OCI-LY7 (cell line): ENCODE data around the gene MGA. TPM values are rescaled to one million over a fixed set of nuclear protein-coding genes. Genes with fewer than 3 reads are reported as not detected.

Experiments
- BruUV-seq: library from RNA; stranded (reverse); fragments of 400-500 nt; replicated peaks from 2 replicates; lab custom pipeline; 2021; lab: Mats Ljungman, UMichigan
- CTCF ChIA-PET: fragments of 300-600 bp; sonication (Branson Sonifier 250); formaldehyde crosslinking; loops from one replicate; lab custom pipeline; 2022; ENCODE audit warnings: antibody characterized with exemption; ENCODE audit not compliant: unreplicated experiment; lab: Charles Lee
- POLR2A ChIA-PET: fragments of 300-600 bp; sonication (Branson Sonifier 250); formaldehyde crosslinking; loops from one replicate; lab custom pipeline; 2022; ENCODE audit warnings: antibody characterized with exemption; lab: Charles Lee
- DNase-seq: peaks from one replicate; pipeline ENCODE4 v3.0.0-alpha.2; 2015; ENCODE audit warnings: low spot score
- H2AFZ ChIP-seq: fragments of 200-600 bp; sonication (generic), shearing (Covaris generic); 2 replicates; pipeline ENCODE4 v1.6.1; 2014; ENCODE audit warnings: mild to moderate bottlenecking, antibody characterized with exemption, low read length, moderate library complexity
- H3K27ac ChIP-seq: fragments of 200-600 bp; sonication (generic); 2 replicates; pipeline ENCODE4 v1.5.1; 2014; ENCODE audit warnings: mixed run types, low read depth, mild to moderate bottlenecking, moderate library complexity, low read length, inconsistent platforms; ENCODE audit not compliant: poor library complexity, severe bottlenecking
- H3K36me3 ChIP-seq: fragments of 200-600 bp; sonication (generic); 2 replicates; pipeline ENCODE4 v1.6.1; 2014; ENCODE audit warnings: mild to moderate bottlenecking, antibody characterized with exemption, low read length, moderate library complexity, mixed read lengths; ENCODE audit not compliant: insufficient read depth
- H3K4me1 ChIP-seq: fragments of 200-600 bp; sonication (generic); 2 replicates; pipeline ENCODE4 v1.5.1; 2014; ENCODE audit warnings: mild to moderate bottlenecking, low read length; ENCODE audit not compliant: insufficient read depth, poor library complexity, severe bottlenecking
- H3K4me2 ChIP-seq: fragments of 200-600 bp; sonication (generic); 2 replicates; pipeline ENCODE4 v1.6.1; 2014; ENCODE audit warnings: mild to moderate bottlenecking, low read length
- H3K4me3 ChIP-seq: fragments of 200-600 bp; sonication (generic); 2 replicates; pipeline ENCODE4 v1.5.1; 2014; ENCODE audit warnings: mild to moderate bottlenecking, low read depth, low read length; ENCODE audit not compliant: poor library complexity, severe bottlenecking
- H3K79me2 ChIP-seq: fragments of 200-600 bp; sonication (generic); 2 replicates; pipeline ENCODE4 v1.6.1; 2016; ENCODE audit warnings: low read depth, mild to moderate bottlenecking, low read length, moderate library complexity, mixed read lengths; ENCODE audit not compliant: insufficient read depth
- H3K9me2 ChIP-seq: fragments of 200-600 bp; sonication (generic); 2 replicates; pipeline ENCODE4 v1.6.1; 2016; ENCODE audit warnings: mild to moderate bottlenecking, low read length, mixed read lengths; ENCODE audit not compliant: insufficient read depth
- H3K9me3 ChIP-seq: fragments of 200-600 bp; sonication (generic); 2 replicates; pipeline ENCODE4 v1.6.1; 2014; ENCODE audit warnings: mild to moderate bottlenecking, mixed run types, low read length, mixed read lengths
- H4K20me1 ChIP-seq: fragments of 200-600 bp; sonication (generic); 2 replicates; pipeline ENCODE4 v1.6.1; 2014; ENCODE audit warnings: mild to moderate bottlenecking, antibody characterized with exemption, low read length, moderate library complexity, mixed read lengths; ENCODE audit not compliant: insufficient read depth
- EZH2phosphoT487 ChIP-seq: fragments of 200-600 bp; sonication (generic); IDR thresholded peaks from 2 replicates; pipeline ENCODE4 v1.6.1; 2018; ENCODE audit warnings: low read depth, borderline replicate concordance, mild to moderate bottlenecking, mixed run types, antibody characterized with exemption, low read length, moderate library complexity, mixed read lengths
- intact Hi-C: fragments of 100-400 bp; cut with micrococcal nuclease; formaldehyde crosslinking; loops from one replicate; pipeline ENCODE4 v1.10.0; 2022; ENCODE audit not compliant: unreplicated experiment
- total RNA-seq, 2 experiments: library from RNA; depleted of rRNA in 1 of 2; stranded (reverse); fragments of >200 nt in 1 of 2; shearing (Covaris generic) in 1 of 2; gene quantifications; 2 replicates each; pipeline ENCODE4 v1.2.3, GENCODE V29; 2014 to 2022
- TF ChIP-seq, protein P1 (sequence below): fragments of 200-600 bp; sonication (generic); conservative IDR thresholded peaks from 2 replicates; pipeline ENCODE4 v1.5.1; 2014; ENCODE audit warnings: mild to moderate bottlenecking, antibody characterized with exemption, low read length, moderate library complexity, mixed read lengths

The MGA gene
- total RNA-seq, 2 experiments from 2014 or later, result 48.8 to 59.1 TPM

- H3K27ac ChIP-seq, result no peak overlapping the region
- peaks cover 13% of the 10 kb centered on the region for H3K36me3 ChIP-seq
- peaks cover 13% of the 10 kb centered on the region; the same call in 1 of the 2 replicates for H4K20me1 ChIP-seq
- H3K9me2 ChIP-seq, result no peaks in the 10 kb centered on the region
- no peak overlapping the region for H2AFZ ChIP-seq
- H3K79me2 ChIP-seq, result peaks cover 98% of the 10 kb centered on the region
- no peak for TF ChIP-seq EZH2phosphoT487
- TF ChIP-seq, protein P1, sequence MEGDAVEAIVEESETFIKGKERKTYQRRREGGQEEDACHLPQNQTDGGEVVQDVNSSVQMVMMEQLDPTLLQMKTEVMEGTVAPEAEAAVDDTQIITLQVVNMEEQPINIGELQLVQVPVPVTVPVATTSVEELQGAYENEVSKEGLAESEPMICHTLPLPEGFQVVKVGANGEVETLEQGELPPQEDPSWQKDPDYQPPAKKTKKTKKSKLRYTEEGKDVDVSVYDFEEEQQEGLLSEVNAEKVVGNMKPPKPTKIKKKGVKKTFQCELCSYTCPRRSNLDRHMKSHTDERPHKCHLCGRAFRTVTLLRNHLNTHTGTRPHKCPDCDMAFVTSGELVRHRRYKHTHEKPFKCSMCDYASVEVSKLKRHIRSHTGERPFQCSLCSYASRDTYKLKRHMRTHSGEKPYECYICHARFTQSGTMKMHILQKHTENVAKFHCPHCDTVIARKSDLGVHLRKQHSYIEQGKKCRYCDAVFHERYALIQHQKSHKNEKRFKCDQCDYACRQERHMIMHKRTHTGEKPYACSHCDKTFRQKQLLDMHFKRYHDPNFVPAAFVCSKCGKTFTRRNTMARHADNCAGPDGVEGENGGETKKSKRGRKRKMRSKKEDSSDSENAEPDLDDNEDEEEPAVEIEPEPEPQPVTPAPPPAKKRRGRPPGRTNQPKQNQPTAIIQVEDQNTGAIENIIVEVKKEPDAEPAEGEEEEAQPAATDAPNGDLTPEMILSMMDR, result no peak
- no peaks in the 10 kb centered on the region for H3K9me3 ChIP-seq
- H3K4me2 ChIP-seq, result no peak overlapping the region
- intact Hi-C loops, result no loop called here
- no TSS peak for BruUV-seq
- ChIA-PET POLR2A (interaction anchor here (0.7 to 1.3 kb wide), 2 partner anchors 16 to 39 kb away, joined by 3 read pairs; no protein-coding TSS in a partner anchor), CTCF (no interaction called here)
- H3K4me3 ChIP-seq, result no peak overlapping the region
- no peak for DNase-seq
- H3K4me1 ChIP-seq, result peaks cover 36% of the 10 kb centered on the region
These were observed 28.5 kb downstream of the MGA start for GRCh38 chr15:41688671-41689070.

DNA sequence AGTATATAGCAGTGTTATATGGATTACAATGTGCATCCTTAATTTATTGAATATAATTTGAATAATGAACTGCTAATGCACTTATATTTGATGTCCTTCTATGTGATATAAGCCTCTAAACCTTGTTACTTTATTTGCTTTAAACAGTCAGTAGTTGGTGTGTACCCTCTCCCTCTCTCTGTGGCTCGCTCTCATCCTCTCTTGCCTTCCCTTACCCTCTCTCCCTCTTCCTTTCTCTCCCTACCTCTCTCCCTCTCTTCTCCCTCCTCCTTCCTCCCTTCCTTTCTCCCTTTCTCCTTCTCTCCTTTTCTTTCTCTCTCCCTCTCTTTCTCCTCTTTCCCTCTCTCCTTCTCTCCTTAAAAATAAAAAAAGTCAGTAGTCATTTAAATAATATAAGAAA is 28.9 kb downstream of the MGA start:
- ChIA-PET POLR2A (no interaction called here), CTCF (no interaction called here)
- H3K9me2 ChIP-seq, result no peaks in the 10 kb centered on the region
- H3K27ac ChIP-seq, result no peak overlapping the region
- no peak for DNase-seq
- no peak overlapping the region for H2AFZ ChIP-seq
- intact Hi-C loops, result no loop called here
- TF ChIP-seq, protein P1, result no peak
- TF ChIP-seq EZH2phosphoT487, result no peak
- peaks cover 98% of the 10 kb centered on the region for H3K79me2 ChIP-seq
- no peaks in the 10 kb centered on the region for H3K9me3 ChIP-seq
- no peak overlapping the region for H3K4me3 ChIP-seq
- no peak overlapping the region for H3K4me2 ChIP-seq
- peaks cover 13% of the 10 kb centered on the region; the same call in 1 of the 2 replicates for H4K20me1 ChIP-seq
- peaks cover 13% of the 10 kb centered on the region for H3K36me3 ChIP-seq
- no TSS peak for BruUV-seq
- H3K4me1 ChIP-seq, result peaks cover 36% of the 10 kb centered on the region

- Histone ChIP-seq H3K9me3 (no peaks in the 10 kb centered on the region), H2AFZ (no peak overlapping the region), H3K9me2 (no peaks in the 10 kb centered on the region), H3K4me2 (no peak overlapping the region), H3K36me3 (peaks cover 8% of the 10 kb centered on the region), H3K4me3 (no peak overlapping the region), H3K27ac (no peak overlapping the region), H3K79me2 (peaks cover 98% of the 10 kb centered on the region), H3K4me1 (peaks cover 36% of the 10 kb centered on the region), H4K20me1 (peaks cover 13% of the 10 kb centered on the region; the same call in 1 of the 2 replicates)
- intact Hi-C loops, result no loop called here
- ChIA-PET POLR2A (no interaction called here), CTCF (no interaction called here)
- no peak for DNase-seq
- BruUV-seq, result no TSS peak
- TF ChIP-seq, protein P1, result no peak
- no peak for TF ChIP-seq EZH2phosphoT487
These were observed 29.6 kb downstream of the MGA start for GRCh38 chr15:41689834-41690233.
